Fibroblast of mammary gland (primary cell): ENCODE results near the gene ARHGAP26.
A peak's percentile ranks its signal among the peaks of the same experiment; 100 is the strongest.

ENCODE experiments used
- DNase-seq: peaks from one replicate; pipeline ENCODE4 v3.0.0-alpha.2; 2010; ENCODE audit warnings: low read depth
- H3K4me3 ChIP-seq: 2 replicates; pipeline ENCODE4 v1.5.1; 2011; ENCODE audit warnings: low read depth, mild to moderate bottlenecking, low read length, moderate library complexity; ENCODE audit not compliant: control insufficient read depth
- TF ChIP-seq, protein P1 (sequence below): conservative IDR thresholded peaks from 2 replicates; pipeline ENCODE4 v1.5.1; 2011; ENCODE audit warnings: low read depth, low read length, inconsistent platforms; ENCODE audit not compliant: control insufficient read depth, insufficient read depth

The ARHGAP26 gene

DNA sequence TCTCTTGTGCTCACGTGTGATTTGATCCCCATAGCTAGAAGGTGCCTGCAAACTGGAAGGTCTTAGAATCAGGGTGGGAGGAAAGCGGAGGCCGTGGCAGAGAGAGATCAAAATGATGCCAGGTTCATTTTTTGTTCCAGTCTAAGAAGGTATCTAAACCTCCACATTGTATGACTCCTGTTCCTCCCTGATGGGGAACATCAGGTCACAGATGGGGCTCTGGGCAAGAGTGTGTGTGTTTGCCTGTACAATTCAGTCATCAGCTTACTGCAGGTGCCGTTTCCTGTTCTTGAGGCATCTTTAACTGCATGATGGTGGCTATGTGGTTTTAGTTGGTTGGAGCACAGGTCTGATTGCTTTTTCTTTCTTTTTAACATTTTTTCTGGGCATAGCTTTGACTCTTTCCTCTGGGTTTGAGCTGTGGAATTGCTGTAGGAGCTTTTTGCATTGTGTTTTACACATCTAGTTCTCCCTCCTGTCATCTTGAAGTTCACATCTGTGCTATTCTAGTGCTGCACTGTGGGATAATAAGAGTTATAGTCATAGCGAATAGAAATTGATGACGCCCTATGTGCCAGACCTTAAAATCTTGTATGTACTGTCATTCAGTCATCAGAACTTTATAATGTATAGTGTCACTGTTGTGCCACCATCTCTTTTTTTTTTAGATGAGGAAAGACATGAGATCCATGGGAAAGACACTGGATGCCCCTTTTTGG lies 30.8 kb downstream of the ARHGAP26 start:
- H3K4me3 ChIP-seq = no peak overlapping the region
- TF ChIP-seq, protein P1, sequence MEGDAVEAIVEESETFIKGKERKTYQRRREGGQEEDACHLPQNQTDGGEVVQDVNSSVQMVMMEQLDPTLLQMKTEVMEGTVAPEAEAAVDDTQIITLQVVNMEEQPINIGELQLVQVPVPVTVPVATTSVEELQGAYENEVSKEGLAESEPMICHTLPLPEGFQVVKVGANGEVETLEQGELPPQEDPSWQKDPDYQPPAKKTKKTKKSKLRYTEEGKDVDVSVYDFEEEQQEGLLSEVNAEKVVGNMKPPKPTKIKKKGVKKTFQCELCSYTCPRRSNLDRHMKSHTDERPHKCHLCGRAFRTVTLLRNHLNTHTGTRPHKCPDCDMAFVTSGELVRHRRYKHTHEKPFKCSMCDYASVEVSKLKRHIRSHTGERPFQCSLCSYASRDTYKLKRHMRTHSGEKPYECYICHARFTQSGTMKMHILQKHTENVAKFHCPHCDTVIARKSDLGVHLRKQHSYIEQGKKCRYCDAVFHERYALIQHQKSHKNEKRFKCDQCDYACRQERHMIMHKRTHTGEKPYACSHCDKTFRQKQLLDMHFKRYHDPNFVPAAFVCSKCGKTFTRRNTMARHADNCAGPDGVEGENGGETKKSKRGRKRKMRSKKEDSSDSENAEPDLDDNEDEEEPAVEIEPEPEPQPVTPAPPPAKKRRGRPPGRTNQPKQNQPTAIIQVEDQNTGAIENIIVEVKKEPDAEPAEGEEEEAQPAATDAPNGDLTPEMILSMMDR = no peak
- no peak for DNase-seq

DNA sequence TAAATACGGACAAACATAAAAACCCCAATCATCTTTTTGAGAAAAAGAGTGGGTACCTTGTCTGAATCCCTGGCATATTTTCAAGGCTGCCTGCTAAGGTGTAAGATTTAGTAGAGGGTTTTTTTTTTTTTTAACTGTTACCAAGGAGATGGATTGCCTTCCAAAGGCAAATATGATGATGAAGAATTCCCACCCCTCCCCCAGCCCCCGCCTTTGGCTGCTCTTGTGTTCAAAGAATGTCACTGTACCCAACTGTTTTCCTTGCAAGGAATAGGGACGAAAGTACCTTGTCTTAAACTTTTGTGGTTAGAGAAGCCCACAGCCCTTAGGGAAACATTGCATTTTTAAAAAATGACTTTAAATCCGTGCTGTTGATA lies 31.3 kb downstream of the ARHGAP26 start:
- TF ChIP-seq, protein P1 = no peak
- no peak for DNase-seq

DNA sequence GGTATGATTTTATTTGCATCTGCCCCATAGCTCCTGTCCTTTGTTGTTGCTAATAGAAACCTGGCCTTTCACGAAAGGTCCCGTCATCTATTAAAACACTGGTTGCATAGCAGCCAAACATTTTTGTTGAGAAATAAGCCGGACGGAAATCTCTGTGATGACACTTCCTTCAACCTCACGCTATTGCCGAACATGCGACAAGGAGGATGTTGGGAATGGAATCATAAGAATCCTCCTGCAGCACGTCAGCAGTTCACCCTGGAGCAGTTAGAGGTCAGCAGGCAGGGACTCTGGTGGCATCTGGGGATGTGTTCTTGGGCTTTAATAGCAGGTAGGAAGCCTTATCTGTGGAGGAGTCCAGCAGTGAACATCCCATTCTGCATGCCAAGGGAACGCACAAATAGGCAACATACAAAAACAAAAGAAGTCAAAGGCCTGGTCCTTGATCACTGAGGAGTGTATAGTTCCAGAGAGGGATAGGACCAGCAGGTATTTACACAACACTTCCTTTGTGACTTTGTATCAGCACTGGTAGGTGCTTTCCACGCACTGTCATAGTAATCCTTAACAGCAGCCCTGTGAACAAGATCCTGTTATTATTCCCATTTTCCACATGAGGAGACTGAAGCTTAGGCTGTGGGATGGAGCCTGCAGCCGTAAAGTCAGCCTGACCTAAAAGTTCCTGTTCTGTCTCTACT lies 33.4 kb downstream of the ARHGAP26 start:
- TF ChIP-seq, protein P1 = no peak
- peak; percentile 71 for DNase-seq
- no peak overlapping the region for H3K4me3 ChIP-seq

More for the DNA sequence above, 31.3 kb downstream of the ARHGAP26 start:
- H3K4me3 ChIP-seq = no peak overlapping the region

DNA sequence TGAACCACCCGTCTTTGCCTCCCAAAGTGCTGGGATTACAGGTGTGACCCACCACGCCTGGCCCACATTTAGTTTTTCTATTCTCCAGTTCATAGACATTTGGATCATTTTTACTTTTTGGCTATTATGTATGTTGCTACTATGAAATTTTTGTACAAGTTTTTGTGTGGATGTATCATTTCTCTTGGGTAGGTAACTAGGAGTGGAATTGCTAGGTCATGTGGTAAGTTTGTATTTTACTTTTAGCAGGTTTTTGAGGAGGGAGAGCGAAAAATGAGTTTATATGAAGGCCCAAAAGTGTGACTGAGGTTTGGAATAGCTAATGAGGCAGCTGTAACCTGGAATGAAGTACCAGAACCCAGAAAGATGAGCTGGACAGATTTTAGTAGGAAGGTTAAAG lies 35.2 kb downstream of the ARHGAP26 start:
- no peak for DNase-seq
- no peak overlapping the region for H3K4me3 ChIP-seq
- TF ChIP-seq, protein P1 = no peak

DNA sequence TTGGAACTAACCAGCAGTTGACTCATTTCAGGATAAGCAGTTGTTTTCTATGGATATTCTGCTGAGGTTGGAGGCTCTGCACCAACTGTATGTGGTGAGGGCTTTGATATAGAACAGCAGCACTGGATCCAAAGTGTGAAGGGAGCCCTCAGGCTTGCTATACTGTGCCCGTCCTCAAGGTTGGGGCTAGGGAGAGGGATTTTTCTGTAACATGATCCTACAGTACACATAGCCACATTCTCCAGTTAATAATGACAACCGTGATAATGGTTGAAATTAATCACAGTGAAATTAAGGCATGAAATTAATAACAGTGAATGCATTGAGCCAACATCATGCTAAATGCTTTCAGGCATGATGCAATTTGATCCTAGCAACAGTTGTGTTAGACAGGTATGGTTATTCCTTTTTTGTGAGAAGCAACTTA lies 36.7 kb downstream of the ARHGAP26 start:
- TF ChIP-seq, protein P1 = no peak
- no peak for DNase-seq
- H3K4me3 ChIP-seq = no peak overlapping the region

DNA sequence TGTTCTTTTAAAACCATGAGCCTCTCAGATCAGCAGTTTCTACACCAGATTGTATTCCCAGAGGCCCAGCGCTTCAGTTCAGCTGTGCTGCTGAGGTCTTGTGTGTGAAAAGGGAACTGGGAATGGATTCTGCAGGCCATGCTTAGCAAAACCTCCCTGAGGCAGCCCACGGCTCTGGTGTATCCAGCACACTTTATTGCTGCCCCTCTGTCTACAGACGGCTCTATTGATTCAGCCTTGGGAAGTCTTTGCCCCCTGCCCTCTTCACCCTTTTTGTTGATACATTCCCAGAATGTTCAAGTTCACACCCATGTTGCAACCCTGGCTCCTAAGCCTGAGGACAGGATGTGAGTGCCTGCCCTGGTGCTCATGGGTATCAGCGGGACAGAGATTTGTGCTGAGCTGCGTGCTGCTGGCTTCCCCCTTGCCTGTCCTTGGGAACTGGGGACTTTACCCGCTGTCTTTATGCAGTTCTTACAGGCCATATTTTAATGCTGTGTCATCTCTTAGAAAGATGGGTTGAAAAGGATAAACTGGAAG lies 37.3 kb downstream of the ARHGAP26 start:
- no peak for DNase-seq
- TF ChIP-seq, protein P1 = no peak
- no peak overlapping the region for H3K4me3 ChIP-seq
